ENCODE results near the gene GRK4.
"Not testable (repeated sequence)": the region's sequence is repeated elsewhere in the genome, so short reads cannot be mapped to it uniquely, and the experiment has no call there.

The GRK4 gene

DNA sequence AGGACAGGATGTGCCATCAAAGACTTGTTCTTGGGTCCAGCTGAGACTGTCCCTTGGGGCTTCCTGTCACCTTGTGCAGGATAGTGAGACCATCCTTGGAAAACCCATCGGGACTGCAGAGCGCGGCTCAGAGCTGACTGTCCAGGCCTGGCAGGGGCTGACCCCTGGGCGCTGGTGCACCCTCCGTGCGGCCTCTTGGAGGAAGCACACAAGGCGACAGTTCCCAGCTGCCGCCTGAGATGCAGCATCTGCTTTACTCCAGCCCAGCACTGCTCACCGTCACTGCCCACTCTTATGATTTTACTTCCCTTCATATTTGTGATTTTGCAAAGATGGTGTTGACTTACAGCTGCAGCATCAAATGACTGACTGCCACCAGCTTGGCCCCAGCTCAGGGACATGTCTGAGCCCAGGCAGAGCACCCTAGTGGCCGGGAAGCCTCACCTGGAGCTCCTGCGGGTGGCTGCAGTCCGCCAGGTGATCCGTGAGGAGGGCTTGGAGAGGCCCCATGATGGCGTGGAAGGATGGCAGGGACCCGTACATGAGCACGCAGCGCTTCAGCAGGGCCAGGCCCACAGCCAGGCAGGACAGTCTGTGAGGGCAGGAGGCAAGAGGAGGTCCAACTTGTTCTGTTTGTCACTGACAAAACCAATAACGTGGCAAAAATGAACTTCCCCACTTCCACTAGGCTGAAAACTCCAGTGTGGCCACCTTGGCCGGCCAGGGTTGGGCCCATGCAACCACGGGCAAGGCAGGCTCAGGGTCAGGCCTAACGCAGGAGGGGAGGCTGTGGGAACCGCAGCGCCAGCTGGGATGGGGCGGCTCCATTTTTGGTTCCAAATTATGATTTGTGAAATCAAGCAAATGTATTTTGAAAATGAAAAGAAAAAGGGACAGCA, 22.0 kb upstream of the GRK4 start:
- no peak for DNase-seq (ENCODE audit: low read depth, low spot score)

DNA sequence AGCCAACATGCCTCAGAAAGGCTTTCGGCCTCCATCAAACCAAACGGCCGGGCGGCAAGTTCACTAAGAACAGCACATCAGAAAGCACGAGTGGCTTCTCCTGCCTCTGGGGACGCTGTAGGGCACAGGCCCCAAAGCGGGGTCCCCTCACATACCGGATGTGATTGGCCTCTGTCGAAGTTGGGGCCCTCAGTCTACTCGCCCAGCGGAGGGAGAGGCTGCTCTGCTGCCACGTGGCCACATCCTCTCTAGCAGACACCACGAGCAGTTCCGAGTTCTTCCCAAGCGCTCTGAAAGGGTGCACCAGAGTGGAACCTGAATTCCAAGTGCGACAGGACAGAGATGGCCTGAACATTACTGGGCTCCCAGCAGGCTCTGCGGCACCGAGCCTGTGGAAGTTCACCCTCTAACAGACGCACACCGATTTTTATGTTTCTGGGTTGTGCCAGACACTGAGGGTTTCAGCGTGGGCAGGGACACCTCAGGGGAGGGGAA, 21.3 kb upstream of the GRK4 start:
- no peak for DNase-seq (ENCODE audit: low read depth, low spot score)

DNA sequence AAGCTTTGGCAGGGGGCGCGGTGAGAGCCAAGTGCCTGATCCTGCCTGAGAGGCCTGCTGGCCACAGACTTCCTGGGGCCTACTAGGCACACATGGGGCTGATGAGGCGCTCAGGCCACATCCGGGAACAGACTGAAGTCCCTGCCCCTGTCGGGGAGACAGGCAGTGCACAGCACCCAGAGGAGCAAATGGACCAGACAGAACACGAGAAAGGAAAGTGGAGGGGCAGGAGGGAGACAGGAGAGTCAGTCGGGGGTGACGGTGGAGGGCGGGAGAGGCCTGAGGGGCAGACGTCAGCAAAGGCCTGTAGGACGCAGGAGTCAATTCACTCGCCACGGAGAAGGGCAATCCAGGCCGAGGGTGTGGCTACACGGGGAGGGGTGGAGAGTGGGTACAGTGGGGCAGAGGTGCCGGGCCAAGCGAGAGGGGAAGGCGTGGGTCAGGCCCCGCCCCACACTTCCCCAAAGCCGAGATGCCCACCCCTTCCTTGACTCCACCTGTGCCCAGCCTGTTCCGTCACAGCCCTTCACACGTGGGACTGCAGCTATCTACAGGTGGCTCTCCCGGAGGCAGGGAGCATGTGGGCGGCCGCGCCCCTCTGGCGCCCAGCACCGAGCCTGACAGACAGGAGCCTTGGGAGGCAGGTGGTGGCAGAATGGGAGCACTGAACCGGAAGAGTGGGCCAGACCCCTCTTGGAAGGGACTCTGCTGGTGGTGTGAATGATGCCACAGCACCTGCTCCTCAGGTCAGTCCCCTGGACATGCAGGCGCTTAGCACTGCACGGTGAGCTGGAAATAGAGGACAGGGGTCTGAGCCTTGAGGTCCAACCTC, 20.6 kb upstream of the GRK4 start:
- DNase-seq (ENCODE audit: low read depth, low spot score): no peak

DNA sequence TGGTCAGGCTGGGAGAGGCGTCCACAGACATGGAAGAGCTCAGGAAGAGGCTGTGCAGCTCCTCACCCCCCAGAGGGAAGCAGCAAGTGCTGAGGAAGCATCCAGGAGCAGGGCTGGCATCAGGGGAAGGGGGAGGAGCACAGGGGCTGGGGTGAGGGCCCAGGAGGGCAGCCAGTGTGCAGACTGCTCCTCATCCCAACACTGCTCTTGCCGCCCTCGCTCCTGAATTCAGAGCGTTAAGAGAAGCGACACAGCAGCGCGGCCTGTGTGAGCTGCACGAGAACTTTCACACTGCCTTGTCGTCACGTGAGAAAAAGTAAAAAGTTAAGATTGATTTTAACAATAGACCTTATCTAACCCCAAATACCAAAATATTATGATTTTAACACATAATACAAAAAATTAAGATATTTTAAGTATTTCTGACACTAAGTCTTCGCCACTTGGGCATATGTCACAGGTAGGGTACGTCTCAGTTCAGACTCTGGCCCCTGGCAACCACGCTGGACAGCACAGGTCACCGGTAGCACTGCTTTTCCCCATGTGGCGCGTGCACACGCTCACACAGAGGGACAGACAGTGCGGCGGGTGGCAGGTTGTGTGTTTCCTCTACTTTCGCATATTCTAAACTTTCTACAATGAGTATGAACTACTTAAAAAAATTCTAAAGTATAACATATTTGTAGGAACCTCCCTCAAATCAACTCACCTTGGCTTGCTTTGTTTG, 19.8 kb upstream of the GRK4 start:
- DNase-seq (ENCODE audit: low read depth, low spot score): no peak

DNA sequence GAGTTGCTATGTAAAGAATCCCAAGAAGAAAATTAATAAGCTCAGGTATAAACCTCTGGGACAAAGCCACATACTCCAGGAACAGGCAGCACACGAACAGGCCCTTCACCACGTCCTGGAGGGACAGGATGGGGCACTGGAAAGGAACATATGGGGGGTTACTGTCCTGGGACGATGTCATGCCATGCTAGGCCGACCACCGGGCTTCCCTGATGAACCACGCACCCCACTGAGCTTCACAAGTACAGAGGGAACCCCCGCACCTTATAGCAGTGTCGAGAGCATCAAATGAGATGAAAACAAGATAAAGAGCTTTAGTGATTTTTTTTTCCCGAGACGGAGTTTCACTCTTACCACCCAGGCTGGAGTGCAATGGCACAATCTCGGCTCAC, 19.3 kb upstream of the GRK4 start:
- DNase-seq (ENCODE audit: low read depth, low spot score): no peak

DNA sequence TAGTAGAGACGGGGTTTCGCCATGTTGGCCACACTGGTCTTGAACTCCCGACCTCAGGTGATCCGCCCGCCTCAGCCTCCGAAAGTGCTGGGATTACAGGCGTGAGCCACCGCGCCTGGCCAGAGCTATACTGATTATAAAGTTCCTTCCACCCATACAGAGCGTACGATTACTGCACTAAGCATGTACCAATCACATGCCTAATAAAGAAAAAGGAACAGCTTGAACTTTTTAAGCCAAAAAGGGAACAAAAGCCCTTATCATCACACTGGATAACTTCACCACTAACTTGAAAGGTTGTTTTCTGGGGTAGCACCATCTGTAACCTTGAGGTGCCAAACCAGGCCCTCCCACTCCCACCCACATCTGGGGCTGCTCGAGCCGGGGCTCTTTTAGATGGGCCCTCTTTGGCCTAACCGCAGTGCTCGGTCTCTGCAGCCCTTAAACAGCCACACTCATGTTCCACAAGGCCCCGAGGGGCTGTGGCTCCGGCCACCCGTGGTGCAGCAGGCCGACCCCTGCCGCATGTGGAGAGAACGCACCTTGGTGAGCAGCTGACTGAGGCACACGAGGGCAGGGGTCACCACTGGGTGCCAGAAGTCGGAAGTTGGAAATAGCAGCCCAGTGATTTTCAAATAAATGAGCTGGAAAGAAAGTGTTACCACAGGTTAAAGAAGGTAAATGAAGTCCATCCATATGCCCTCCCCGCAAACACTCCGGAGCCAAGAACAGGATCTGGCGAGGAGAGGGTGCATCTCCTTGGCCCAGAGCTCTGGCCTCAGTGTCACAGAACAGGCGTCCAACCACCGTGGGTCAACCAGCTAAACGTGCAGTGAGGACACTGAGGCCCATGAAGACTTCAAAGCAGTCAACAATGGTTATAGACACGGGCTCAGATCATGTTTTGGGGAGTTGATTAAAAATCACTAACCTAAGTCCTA, 18.5 kb upstream of the GRK4 start:
- DNase-seq (ENCODE audit: low read depth, low spot score): no peak

DNA sequence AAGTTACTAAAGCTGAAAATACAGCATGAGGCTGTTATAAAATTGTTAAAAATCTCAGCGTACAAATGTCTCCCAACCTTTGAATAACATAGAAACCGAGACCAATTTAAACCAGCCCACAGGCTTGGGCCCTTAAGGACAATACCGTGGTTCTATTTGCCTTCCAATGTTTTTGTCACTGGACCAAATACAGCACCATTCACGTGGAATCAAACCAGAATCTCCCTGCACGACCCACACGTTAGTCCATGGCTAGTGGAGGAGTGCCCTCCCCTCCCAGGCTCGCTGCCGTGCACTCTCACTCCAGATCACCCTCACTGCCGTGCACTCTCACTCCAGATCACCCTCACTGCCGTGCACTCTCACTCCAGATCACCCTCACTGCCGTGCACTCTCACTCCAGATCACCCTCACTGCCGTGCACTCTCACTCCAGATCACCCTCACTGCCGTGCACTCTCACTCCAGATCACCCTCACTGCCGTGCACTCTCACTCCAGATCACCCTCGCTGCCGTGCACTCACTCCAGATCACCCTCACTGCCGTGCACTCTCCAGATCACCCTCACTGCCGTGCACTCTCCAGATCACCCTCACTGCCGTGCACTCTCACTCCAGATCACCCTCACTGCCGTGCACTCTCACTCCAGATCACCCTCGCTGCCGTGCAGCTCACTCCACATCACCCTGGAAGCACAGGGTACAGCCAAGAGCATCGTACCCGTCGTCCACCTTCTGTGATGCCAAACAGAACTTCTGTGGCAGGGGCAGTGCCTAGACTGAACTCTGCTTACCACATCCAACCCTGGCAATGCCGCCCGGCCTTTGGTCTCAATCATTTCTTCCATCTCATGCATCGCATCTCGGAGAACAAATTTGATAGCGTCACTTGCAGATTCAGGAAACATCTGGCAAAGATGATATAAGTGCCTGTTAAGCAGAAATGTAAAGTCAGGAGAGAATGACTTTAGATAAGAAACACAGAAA, 17.5 kb upstream of the GRK4 start:
- not testable (repeated sequence) for DNase-seq (ENCODE audit: low read depth, low spot score)

DNA sequence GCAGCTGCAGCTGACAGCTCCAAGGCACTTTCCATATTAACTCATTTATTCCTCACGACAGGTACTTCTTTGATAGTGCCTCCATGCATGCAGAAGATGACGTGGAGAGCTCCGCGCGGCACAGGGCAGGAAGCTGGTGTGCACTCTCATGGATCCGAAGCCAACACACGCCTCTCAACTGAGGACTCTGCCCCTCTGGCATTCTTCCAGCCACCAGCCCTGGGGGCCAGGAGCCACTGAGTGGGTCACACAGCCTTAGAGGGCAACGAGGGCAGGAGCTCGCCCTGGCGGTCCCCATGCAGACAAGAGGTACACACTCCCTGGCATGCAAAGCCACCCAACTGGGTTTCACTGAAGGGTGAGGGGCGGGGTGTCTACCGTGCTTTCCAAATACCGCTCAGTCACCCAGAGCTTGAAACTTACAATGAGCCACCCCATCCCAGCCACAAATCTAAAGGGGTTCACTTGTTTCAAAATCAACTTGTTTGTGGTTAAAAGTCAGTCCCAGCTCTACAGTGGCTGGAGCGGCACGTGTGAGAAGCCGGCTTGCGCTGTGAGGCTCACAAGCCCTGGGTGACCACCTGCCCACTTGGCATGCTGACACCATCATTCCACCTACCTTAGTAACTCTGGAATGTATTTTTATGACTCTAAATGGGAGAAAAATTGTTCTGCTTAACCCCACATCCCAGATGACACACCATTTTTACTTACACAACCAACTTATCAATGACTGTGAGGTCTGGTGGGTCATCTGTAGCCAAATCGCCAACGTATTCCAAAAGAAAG, 16.4 kb upstream of the GRK4 start:
- DNase-seq (ENCODE audit: low read depth, low spot score): peak; percentile 63

DNA sequence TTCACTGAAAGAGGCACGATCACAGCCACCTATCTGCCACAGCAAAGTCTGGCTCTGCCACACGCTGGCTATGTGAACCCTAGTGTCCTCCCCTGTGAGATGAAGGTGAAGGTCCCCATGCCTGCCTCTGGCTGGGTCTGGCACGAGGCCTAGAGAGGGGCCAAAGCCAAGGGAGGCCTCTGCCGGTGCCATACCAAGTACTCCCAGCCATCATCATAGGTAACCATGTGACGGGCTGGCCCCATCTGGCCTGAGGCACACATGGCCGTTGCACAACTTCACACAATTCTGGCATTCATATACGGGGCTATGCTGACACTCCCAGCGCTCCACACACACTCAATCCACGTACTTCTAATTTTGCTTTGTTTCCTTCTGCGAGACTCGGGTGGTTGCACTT, 15.4 kb upstream of the GRK4 start:
- no peak for DNase-seq (ENCODE audit: low read depth, low spot score)

DNA sequence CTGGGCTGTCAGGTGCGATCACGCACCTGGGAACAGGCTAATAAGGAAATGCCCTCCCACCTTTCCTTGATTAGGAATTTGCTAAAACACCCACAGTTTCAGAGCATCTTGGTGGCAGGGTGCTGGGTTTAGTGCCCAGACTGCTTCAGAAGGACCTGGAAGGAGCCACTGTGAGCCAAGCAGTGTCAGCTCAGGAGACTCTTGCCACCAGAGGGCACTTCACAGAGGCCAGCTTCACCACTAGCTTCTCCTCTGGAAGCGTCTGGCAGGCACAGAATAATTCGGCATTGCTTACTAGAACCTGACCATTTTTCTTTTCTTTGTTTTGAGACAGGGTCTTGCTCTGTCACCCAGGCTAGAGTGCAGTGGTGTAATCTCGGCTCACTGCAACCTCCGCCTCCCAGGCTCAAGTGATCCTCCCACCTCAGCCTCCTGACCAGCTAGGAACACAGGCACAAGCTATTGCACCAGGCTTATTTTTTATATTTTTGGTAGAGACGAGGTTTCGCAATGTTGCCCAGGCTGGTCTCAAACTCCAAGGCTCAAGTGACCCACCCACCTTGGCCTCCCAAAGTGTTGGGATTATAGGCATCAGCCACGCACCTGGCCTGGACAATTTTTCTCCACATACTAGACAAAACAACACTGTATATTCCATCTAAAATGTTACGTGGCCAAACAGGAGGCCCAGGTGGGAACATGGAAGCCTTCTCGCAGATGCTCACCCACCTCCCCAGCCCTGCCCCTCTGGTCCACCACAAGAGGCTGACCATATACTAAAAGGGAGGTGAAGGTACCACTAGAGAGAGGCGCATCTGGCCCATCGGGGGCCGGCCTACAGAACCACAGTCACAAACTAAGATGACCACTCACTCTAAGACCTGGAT, 14.2 kb upstream of the GRK4 start:
- peak; percentile 54 for DNase-seq (ENCODE audit: low read depth, low spot score)

DNA sequence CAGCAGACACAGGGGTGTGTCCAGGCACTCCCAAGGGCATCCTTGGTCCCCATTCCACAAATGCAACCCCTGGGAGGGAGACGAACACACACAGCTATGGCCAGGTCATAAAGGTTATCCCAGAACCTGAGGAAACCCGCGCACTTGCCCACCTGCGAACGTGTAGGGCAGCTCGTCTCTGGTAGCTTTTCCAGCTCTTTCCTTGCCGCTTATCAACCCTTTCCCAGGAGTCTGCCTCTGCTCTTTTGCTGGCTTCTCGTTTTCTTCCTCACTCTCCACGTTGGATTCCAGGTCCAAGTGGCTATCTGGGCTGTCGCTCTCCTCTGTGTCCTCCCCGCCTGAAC, 13.6 kb upstream of the GRK4 start:
- no peak for DNase-seq (ENCODE audit: low read depth, low spot score)

DNA sequence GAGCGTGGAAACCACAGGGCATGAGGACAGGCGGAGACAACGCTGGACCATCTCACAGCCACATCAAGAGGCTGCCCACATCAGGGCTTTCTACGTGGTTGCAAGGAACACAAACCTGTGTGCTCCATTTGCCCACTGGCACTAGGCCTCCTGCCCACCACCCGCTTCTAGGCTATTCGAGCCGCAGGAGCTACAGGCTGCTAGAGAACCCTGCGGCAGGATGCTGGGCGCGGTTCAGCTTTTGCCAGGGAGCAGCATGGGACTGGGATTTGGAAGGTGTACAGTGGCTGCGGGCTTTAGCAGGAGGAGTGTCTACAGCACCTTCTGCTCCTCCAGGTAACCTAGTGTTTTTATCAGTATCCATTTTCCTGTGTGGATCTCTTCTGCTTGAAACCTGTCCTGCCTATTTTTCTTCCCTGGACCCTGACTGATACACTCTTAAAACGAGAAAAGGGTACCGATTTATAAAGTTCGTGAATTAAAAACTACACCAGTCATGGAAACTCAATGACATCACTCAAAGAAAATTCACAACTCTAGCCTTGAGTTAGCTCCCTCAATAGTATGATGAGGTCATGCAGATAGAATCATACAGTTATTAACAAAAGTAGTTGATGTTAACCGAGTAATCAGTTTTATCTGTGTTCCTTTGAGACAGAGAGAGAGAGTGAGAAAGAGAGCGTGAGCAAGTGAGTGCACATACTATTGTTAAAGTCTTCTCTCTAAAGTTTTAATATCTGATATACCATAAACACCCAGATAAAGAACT, 13.0 kb upstream of the GRK4 start:
- no peak for DNase-seq (ENCODE audit: low read depth, low spot score)

DNA sequence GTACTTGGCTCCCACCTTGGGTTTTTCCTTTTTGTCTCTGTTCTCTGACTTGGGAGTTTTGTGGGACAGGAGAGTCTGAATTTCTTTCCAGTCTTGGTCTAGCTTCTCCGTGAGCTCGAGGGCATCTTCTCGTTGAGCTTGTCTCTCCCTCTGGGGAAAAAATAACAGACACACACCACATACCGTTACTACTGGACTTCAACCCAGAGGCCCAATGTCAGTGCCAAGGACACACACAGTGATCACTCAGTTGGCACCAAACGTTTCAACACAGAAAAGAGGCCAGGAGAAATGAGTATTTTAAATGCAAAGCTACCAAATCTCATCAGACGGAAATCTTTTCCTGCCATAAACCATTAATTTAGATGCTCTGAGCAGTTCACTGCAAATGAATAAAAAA, 9.9 kb upstream of the GRK4 start:
- no peak for DNase-seq (ENCODE audit: low read depth, low spot score)

DNA sequence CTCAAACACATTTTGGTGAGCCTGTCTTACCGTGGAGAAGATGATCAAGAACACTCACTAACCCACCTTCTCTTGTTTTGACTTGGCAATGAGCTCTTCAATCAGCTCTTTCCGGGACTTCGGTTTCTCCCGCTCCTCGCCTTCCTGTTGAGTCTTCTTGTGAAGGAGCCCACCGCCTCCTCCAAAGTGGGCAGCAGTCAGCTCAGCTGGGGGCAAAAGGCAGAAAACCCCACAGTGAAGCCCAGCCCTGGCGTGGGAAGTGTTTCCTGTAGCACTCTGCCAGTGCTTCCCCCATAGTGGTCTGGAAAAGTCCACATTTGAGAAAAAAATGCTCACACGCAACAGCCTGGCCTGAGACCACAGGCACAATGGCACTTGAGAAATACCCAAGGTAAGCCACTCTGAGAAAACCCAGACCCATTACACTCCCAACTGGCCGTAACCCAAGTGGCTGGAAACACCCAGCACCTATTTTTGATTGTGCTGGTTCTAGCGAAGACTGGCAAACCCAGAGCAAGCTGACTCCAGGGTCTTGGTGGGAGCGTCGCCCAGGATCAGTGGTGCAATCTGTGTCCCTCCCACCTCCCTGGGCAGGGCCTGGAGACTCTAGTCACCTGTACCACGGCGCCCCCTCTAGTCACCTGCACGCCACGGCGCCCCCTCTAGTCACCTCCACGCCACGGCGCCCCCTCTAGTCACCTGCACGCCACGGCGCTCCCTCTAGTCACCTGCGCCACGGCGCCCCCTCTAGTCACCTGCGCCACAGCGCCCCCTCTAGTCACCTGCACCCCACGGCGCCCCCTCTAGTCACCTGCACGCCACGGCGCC, 8.8 kb upstream of the GRK4 start:
- no peak for DNase-seq (ENCODE audit: low read depth, low spot score)

DNA sequence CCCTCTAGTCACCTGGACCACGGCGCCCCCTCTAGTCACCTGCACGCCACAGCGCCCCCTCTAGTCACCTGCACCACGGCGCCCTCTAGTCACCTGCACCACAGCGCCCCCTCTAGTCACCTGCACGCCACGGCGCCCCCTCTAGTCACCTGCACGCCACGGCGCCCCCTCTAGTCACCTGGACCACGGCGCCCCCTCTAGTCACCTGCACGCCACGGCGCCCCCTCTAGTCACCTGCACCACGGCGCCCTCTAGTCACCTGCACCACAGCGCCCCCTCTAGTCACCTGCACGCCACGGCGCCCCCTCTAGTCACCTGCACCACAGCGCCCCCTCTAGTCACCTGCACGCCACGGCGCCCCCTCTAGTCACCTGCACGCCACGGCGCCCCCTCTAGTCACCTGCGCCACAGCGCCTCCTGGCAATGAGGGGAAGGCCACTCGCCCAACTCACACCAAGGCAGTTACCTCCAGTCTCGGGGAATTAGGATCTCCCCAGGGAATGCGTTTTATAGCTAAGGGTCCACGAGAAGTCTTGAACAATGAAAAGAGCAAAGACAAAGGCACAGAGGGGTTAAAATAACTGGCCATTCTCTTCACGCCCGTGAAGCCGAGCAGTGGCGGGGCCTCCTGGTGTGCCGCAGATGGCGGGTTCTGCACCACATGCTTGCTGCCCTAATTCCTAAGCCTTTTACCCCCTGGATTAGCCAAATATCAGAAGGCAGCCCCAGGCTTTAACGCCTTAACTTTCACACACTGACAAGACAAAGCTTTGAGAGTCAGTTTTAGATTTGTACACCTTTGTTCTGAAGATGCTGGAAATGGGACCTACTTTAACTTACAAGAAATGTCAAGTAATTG, 8.0 kb upstream of the GRK4 start:
- not testable (repeated sequence) for DNase-seq (ENCODE audit: low read depth, low spot score)
